ENCODE measurements around the gene APOL4.
"Not testable (repeated sequence)": the region's sequence is repeated elsewhere in the genome, so short reads cannot be mapped to it uniquely, and the experiment has no call there.

Gene APOL4

DNA sequence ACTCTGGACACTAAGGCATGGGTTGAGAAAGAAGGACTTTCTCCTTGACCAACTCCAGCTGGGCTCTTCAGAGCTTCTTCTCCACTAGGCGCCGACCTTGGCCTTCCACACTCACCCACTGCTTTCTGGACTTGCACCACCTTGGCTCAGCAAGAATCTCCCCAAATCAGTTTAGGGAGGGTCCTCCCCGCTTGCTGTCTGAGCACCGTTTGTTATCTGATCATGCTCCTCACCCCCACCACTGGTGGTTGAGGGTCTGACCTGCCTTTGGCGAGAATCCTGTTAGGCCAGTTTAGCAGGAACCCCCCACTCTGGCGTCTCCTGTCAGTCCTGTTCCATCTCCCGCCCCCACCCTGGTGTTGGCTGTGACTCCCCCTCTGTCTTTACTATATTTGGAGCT lies 27.3 kb upstream of the APOL4 start:
- Histone ChIP-seq H3K27ac (no peak overlapping the region), H3K4me3 (no peak overlapping the region)
- TF ChIP-seq, protein P1, sequence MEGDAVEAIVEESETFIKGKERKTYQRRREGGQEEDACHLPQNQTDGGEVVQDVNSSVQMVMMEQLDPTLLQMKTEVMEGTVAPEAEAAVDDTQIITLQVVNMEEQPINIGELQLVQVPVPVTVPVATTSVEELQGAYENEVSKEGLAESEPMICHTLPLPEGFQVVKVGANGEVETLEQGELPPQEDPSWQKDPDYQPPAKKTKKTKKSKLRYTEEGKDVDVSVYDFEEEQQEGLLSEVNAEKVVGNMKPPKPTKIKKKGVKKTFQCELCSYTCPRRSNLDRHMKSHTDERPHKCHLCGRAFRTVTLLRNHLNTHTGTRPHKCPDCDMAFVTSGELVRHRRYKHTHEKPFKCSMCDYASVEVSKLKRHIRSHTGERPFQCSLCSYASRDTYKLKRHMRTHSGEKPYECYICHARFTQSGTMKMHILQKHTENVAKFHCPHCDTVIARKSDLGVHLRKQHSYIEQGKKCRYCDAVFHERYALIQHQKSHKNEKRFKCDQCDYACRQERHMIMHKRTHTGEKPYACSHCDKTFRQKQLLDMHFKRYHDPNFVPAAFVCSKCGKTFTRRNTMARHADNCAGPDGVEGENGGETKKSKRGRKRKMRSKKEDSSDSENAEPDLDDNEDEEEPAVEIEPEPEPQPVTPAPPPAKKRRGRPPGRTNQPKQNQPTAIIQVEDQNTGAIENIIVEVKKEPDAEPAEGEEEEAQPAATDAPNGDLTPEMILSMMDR (IDR thresholded peaks at IDR 0.05) = no peak
- DNase-seq (ENCODE audit: low spot score) = peak; percentile 36

DNA sequence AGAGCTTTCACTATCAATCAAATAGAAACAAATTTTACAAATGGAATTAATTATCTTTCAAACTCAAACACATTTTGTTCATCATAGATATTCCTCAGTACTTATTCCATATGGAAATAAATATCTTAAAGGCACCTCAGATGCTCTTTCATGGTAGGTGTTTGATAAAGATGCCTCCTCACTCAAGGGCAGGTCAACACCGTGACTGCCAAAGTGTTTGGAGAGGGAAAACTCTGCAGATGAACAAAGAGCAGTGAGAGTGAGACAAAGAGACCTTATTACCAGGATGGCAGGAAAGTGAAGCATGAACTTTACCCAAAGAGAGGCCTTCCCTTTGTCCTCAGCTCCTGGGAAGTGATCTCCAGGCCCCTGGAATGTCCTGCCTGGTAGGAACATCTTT lies 26.8 kb upstream of the APOL4 start:
- not testable (repeated sequence) for H3K4me3 ChIP-seq; H3K27ac ChIP-seq; DNase-seq (ENCODE audit: low spot score)

- DNase-seq (ENCODE audit: low spot score) = peak; percentile 50
- TF ChIP-seq, protein P1 (IDR thresholded peaks at IDR 0.05) = no peak
- Histone ChIP-seq H3K4me3 (no peak overlapping the region), H3K27ac (no peak overlapping the region)
These were observed 26.2 kb upstream of the APOL4 start for GRCh38 chr22:36227806-36228205.

GRCh38 chr22:36227396-36227795 lies 25.8 kb upstream of the APOL4 start:
- TF ChIP-seq, protein P1 (IDR thresholded peaks at IDR 0.05) = no peak
- Histone ChIP-seq H3K27ac (no peak overlapping the region), H3K4me3 (no peak overlapping the region)
- peak; percentile 56 for DNase-seq (ENCODE audit: low spot score)

DNA sequence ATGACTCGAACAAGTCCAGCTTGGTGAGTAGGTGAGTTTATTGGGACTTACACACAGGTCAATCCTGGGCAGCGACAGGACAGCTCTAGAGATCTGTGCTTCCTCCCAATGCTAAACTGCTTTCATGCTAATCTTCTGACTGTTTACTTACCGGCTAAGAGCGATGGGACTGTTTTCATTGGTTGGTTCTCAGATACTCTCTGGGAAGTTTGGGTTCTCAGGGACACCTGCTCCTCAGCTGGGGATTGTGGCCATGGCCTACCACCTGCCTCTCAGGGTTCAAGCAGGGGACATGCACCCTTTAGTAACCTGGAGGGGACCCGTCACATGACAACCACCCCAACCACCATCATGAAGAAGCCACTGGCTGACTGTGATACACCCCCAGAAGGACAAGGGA lies 24.6 kb upstream of the APOL4 start:
- TF ChIP-seq, protein P1 (IDR thresholded peaks at IDR 0.05) = no peak
- Histone ChIP-seq H3K27ac (no peak overlapping the region), H3K4me3 (no peak overlapping the region)
- peak; percentile 49 for DNase-seq (ENCODE audit: low spot score)

- TF ChIP-seq, protein P1 (IDR thresholded peaks at IDR 0.05) = no peak
- Histone ChIP-seq H3K4me3 (no peak overlapping the region), H3K27ac (no peak overlapping the region)
- peak; percentile 64 for DNase-seq (ENCODE audit: low spot score)
These were observed 23.8 kb upstream of the APOL4 start for GRCh38 chr22:36225333-36225922.

DNA sequence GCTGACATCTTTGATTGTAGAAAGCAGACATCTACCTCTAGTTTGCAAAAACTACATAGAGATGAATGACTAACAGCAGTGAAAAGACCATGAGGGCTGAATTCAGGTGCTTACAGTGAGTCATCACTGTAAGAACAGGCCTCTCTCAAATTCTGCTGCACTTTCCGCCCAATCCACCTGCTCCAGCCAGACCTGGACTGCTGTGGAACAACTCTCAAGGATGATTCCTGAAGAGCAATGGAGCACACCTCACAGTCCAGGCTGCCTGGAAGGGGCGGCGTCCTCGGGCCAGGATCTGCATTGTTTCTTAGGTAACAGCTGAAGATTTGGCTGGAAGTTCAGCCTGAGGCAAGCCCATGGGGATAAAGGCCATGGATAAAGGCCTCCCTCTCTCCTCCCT lies 22.6 kb upstream of the APOL4 start:
- Histone ChIP-seq H3K27ac (no peak overlapping the region), H3K4me3 (no peak overlapping the region)
- DNase-seq (ENCODE audit: low spot score) = peak; percentile 41
- TF ChIP-seq, protein P1 (IDR thresholded peaks at IDR 0.05) = no peak

All from coronary artery (tissue), 2 donors.